Mammary epithelial cell (primary cell): Measurements from ENCODE around the gene SP140L.

ENCODE experiments used
- CTCF ChIP-seq, 2 donors: IDR thresholded peaks in 1 of 2; conservative IDR thresholded peaks in 1 of 2; 2 replicates each; pipeline ENCODE4 v1.5.1; 2011 to 2012; ENCODE audit warnings: inconsistent platforms in 2 of 2, low read length in 2 of 2, mild to moderate bottlenecking in 2 of 2, control low read depth in 1 of 2, low read depth in 1 of 2; ENCODE audit not compliant: insufficient read depth in 1 of 2; ENCODE audit errors: extremely low read depth in 1 of 2
- EZH2 ChIP-seq: IDR thresholded peaks from 2 replicates; pipeline ENCODE4 v1.6.1; 2012; ENCODE audit warnings: low read length, inconsistent platforms, borderline replicate concordance

GRCh38 chr2:230327418-230328154, 593 bp downstream of the SP140L start:
- TF ChIP-seq CTCF (conservative IDR thresholded peaks at IDR 0.05 in 1 of 2, IDR thresholded peaks at IDR 0.05 in 1 of 2; ENCODE audit: extremely low read depth in 1 of 2, insufficient read depth in 1 of 2, low read depth in 1 of 2, low read length in 2 of 2) (no peak), EZH2 (no peak)
